Measurements from ENCODE around the gene TBR1. TPM values are rescaled to one million over a fixed set of nuclear protein-coding genes. Genes with fewer than 3 reads are reported as not detected.

The TBR1 gene
- total and polyA plus RNA-seq, 12 donors, result 0.04 to 0.64 TPM; not detected in 10

DNA sequence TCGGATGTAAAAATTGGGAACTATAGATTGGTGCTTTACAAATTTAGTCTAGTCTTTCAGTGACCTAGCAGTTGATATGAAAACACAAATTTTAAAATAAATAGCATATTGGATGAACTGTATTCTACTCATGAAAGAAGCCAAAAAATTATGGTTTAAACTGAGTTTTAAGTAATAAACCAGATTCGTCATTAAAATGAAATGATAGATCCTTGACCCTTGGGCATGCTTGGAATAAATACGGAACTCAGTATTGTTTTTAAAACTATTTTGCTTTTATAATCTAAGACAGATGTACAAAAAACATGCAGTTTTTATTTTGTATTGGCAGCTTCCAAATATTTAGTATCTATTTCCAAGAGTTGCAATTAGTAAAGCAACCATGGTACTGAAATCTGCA, 34.6 kb upstream of the TBR1 start:
- Histone ChIP-seq H3K4me3 (no peak overlapping the region), H3K27ac (no peak overlapping the region), H3K27me3 (no peaks in the 10 kb centered on the region), H3K4me1 (replicated peaks in 1 of 2) (no peaks in the 10 kb centered on the region), H3K9me3 (replicated peaks in 1 of 3) (no peaks in the 10 kb centered on the region), H3K36me3 (replicated peaks in 1 of 2) (no peaks in the 10 kb centered on the region)
- intact Hi-C loops (cut with DNase I), result no loop called here
- no peak for TF ChIP-seq POLR2A (IDR thresholded peaks at IDR 0.05)
- TF ChIP-seq, protein P1, sequence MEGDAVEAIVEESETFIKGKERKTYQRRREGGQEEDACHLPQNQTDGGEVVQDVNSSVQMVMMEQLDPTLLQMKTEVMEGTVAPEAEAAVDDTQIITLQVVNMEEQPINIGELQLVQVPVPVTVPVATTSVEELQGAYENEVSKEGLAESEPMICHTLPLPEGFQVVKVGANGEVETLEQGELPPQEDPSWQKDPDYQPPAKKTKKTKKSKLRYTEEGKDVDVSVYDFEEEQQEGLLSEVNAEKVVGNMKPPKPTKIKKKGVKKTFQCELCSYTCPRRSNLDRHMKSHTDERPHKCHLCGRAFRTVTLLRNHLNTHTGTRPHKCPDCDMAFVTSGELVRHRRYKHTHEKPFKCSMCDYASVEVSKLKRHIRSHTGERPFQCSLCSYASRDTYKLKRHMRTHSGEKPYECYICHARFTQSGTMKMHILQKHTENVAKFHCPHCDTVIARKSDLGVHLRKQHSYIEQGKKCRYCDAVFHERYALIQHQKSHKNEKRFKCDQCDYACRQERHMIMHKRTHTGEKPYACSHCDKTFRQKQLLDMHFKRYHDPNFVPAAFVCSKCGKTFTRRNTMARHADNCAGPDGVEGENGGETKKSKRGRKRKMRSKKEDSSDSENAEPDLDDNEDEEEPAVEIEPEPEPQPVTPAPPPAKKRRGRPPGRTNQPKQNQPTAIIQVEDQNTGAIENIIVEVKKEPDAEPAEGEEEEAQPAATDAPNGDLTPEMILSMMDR (IDR thresholded peaks at IDR 0.05), result no peak
- 63 to 80% (median 73%) methylated on average over 3 of the region's 3 CpGs for WGBS, 4 donors
- no peak for DNase-seq

DNA sequence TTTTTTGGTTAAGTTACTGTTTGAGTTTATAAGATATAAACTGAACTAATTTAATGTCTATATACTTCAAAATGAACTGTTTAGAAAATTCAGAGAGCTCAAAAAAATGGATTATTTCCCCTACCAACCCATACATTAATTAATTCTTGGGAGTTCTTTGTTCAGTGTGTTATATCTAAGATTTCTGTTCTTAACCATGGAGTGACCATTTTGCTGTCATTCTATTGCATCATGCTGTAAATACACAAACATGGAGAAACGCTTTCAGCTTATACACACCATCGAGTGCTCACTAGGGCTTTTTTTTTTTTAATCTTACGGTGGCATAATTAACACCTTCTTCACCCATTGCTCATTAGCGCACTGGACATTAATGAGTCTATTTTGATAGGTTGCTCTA, 33.4 kb upstream of the TBR1 start:
- H3K4me1 ChIP-seq (replicated peaks in 1 of 2), result no peaks in the 10 kb centered on the region

DNA sequence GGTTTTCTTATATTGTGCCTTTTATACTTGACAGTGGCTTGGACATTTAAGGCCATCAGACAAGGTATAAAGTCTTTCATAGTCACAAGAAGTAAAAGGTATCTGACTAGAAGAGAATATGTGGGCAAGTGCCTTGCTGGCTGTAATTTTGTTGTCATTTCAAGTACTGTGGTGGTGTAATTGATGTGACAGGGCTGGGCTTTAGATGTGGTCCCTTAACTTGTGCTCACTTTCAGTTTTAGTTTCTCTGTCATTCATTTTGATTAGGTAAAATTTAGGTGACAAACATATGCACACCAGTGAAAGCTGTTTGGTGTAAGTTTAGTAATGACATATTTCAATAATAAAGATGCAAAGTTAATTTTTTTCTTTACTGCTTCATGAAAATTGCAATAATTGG, 31.2 kb upstream of the TBR1 start:
- Histone ChIP-seq H3K4me1 (replicated peaks in 1 of 2) (no peaks in the 10 kb centered on the region), H3K27me3 (no peaks in the 10 kb centered on the region), H3K36me3 (replicated peaks in 1 of 2) (no peaks in the 10 kb centered on the region), H3K4me3 (no peak overlapping the region), H3K27ac (no peak overlapping the region), H3K9me3 (replicated peaks in 1 of 3) (no peaks in the 10 kb centered on the region)
- no peak for TF ChIP-seq POLR2A (IDR thresholded peaks at IDR 0.05)
- intact Hi-C loops (cut with DNase I), result no loop called here
- no peak for DNase-seq

More for the DNA sequence above, 33.4 kb upstream of the TBR1 start:
- H3K9me3 ChIP-seq (replicated peaks in 1 of 3), result no peaks in the 10 kb centered on the region
- TF ChIP-seq, protein P1 (IDR thresholded peaks at IDR 0.05), result no peak
- no peaks in the 10 kb centered on the region for H3K36me3 ChIP-seq (replicated peaks in 1 of 2)
- H3K27ac ChIP-seq, result no peak overlapping the region
- intact Hi-C loops (cut with DNase I), result no loop called here
- DNase-seq, result no peak
- 96 to 99% (median 98%) methylated on average over 4 of the region's 4 CpGs for WGBS, 4 donors
- no peak overlapping the region for H3K4me3 ChIP-seq
- no peaks in the 10 kb centered on the region for H3K27me3 ChIP-seq

DNA sequence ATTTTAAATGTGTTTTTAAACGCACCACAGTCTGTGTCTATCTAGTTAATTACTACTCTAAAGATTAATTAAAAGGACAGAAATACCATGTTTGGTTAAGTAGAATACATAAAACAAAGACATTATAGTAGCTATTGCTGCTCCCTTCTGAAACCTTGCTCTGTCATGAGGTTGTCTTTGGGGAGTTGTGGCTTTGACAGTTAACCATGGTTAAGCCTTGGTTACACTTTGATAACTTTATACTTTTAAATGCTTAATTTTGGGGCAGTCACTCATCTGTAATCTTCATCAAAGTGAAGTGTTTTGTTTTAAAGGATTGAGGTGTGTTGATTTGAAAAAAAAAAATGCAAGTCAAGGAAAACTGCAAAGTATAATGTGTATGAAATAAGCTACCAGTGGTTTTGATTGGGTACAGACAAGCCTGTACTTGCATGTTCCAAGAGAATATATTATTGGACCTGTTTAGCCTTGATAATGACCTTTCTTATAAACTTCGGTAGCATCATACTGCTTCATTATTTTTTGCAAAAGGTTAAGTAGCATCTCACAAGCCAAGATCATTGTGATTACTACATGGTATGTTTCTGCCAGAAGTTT, 29.8 kb upstream of the TBR1 start:
- Histone ChIP-seq H3K36me3 (replicated peaks in 1 of 2) (no peaks in the 10 kb centered on the region), H3K9me3 (replicated peaks in 1 of 3) (no peaks in the 10 kb centered on the region), H3K27ac (no peak overlapping the region), H3K27me3 (no peaks in the 10 kb centered on the region), H3K4me1 (replicated peaks in 1 of 2) (peaks cover 0 to 4% of the 10 kb centered on the region in 2 donors), H3K4me3 (no peak overlapping the region)
- intact Hi-C loops (cut with DNase I), result no loop called here
- TF ChIP-seq POLR2A (IDR thresholded peaks at IDR 0.05), result no peak
- TF ChIP-seq, protein P1 (IDR thresholded peaks at IDR 0.05), result no peak
- 67 to 74% (median 73%) methylated on average over 2 of the region's 2 CpGs for WGBS, 4 donors
- DNase-seq, result no peak

DNA sequence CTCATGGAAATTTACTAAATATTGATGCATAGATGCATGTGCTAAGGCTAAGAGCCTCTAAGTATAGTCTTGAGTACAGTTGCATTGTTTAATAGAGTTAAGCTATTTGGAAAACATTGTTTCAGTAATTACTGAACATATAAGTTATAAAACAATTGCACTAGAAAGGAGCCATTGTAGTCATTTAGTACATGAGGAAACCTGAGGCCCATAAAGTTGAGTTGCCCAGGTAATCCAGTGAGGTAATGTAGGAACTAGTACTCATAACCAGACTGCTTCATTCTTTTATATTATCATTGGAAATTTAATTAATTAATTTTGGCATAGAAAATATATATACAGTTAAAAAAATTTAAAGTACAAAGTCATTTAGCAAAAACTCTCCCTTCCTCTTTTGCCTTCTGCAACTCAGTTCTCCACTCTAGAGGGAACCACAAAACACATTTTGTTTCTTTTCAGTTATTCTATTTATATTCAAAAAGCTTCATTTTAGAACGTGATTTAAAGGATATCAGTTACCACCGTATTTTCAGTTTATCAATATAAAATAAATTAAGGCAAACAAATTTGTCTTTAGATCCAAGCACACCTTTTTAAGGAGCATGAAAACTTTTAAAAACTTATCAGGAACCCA, 27.8 kb upstream of the TBR1 start:
- H3K9me3 ChIP-seq (replicated peaks in 1 of 3), result no peaks in the 10 kb centered on the region
- no peak overlapping the region for H3K4me3 ChIP-seq
- H3K27ac ChIP-seq, result no peak overlapping the region
- peaks cover 0 to 4% of the 10 kb centered on the region in 2 donors for H3K4me1 ChIP-seq (replicated peaks in 1 of 2)
- H3K36me3 ChIP-seq (replicated peaks in 1 of 2), result no peaks in the 10 kb centered on the region
- no peaks in the 10 kb centered on the region for H3K27me3 ChIP-seq
- DNase-seq, result no peak
- WGBS, 4 donors, result 70 to 87% (median 85%) methylated on average over 2 of the region's 2 CpGs
- no peak for TF ChIP-seq POLR2A (IDR thresholded peaks at IDR 0.05)
- TF ChIP-seq, protein P1 (IDR thresholded peaks at IDR 0.05), result no peak
- intact Hi-C loops (cut with DNase I), result no loop called here

Measured in adrenal gland (tissue), 12 donors.